DND-41 (cell line): ENCODE results near the gene GPA33.

Source experiments
- ATAC-seq: fragments of 200-7000 bp; cut with Tn5 transposase; 3 replicates; pipeline ENCODE4 v1.9.1; 2021; ENCODE audit warnings: low read depth; ENCODE audit not compliant: insufficient read depth
- DNase-seq: peaks from one replicate; pipeline ENCODE4 v3.0.0-alpha.2; 2020
- H2AFZ ChIP-seq: 2 replicates; pipeline ENCODE4 v1.6.0; 2012; ENCODE audit warnings: low read depth, low read length
- H3K27ac ChIP-seq: 2 replicates; pipeline ENCODE4 v1.5.1; 2012; ENCODE audit warnings: low read length, inconsistent platforms
- H3K27me3 ChIP-seq: fragments of 200-600 bp; sonication (generic); 2 replicates; pipeline ENCODE4 v1.6.0; 2012; ENCODE audit warnings: low read length, mild to moderate bottlenecking, inconsistent platforms; ENCODE audit not compliant: insufficient read depth, poor library complexity
- H3K36me3 ChIP-seq: 2 replicates; pipeline ENCODE4 v1.5.1; 2012; ENCODE audit warnings: low read length, inconsistent platforms; ENCODE audit not compliant: insufficient read depth
- H3K4me1 ChIP-seq: 2 replicates; pipeline ENCODE4 v1.5.1; 2012; ENCODE audit warnings: mild to moderate bottlenecking, low read length; ENCODE audit not compliant: insufficient read depth
- H3K4me2 ChIP-seq: 2 replicates; pipeline ENCODE4 v1.6.0; 2012; ENCODE audit warnings: mild to moderate bottlenecking, moderate library complexity, low read length, inconsistent platforms; ENCODE audit not compliant: insufficient read depth
- H3K4me3 ChIP-seq, 2 experiments: fragments of 200-600 bp in 1 of 2; shearing (Covaris generic) in 1 of 2; 2 replicates each; pipeline ENCODE4 v1.5.1; 2012 to 2016; ENCODE audit warnings: inconsistent platforms in 2 of 2, low read length in 2 of 2, mild to moderate bottlenecking in 2 of 2, low read depth in 1 of 2, moderate library complexity in 1 of 2
- H3K79me2 ChIP-seq: 2 replicates; pipeline ENCODE4 v1.6.0; 2012; ENCODE audit warnings: low read length, inconsistent platforms; ENCODE audit not compliant: insufficient read depth
- H3K9ac ChIP-seq: 2 replicates; pipeline ENCODE4 v1.6.0; 2012; ENCODE audit warnings: low read depth, mild to moderate bottlenecking, inconsistent platforms, low read length, moderate library complexity
- H3K9me3 ChIP-seq: 2 replicates; pipeline ENCODE4 v1.5.1; 2012; ENCODE audit warnings: low read length, moderate library complexity, mild to moderate bottlenecking, inconsistent platforms; ENCODE audit not compliant: insufficient read depth, severe bottlenecking
- H4K20me1 ChIP-seq: 2 replicates; pipeline ENCODE4 v1.6.0; 2012; ENCODE audit warnings: low read length; ENCODE audit not compliant: insufficient read depth
- CTCF ChIP-seq: IDR thresholded peaks from 2 replicates; pipeline ENCODE4 v1.5.1; 2012; ENCODE audit warnings: borderline replicate concordance, low read length, moderate library complexity, mild to moderate bottlenecking; ENCODE audit not compliant: poor library complexity, severe bottlenecking; ENCODE audit errors: extremely low read depth
- EZH2 ChIP-seq: IDR thresholded peaks from 3 replicates; pipeline ENCODE4 v1.6.1; 2012; ENCODE audit warnings: borderline replicate concordance, low read depth, mild to moderate bottlenecking, moderate library complexity, low read length, inconsistent platforms; ENCODE audit not compliant: severe bottlenecking

The GPA33 gene

GRCh38 chr1:167137332-167137781, 47.2 kb upstream of the GPA33 start:
- Histone ChIP-seq H3K36me3 (no peaks in the 10 kb centered on the region), H3K4me3 (no peak overlapping the region), H3K27ac (no peak overlapping the region), H3K4me1 (peaks cover 6% of the 10 kb centered on the region), H3K27me3 (no peaks in the 10 kb centered on the region), H3K9me3 (no peaks in the 10 kb centered on the region), H3K79me2 (no peaks in the 10 kb centered on the region), H4K20me1 (no peaks in the 10 kb centered on the region), H3K9ac (no peak overlapping the region), H3K4me2 (no peak overlapping the region), H2AFZ (no peak overlapping the region)
- ATAC-seq, result no peak
- TF ChIP-seq CTCF (no peak), EZH2 (no peak)
- DNase-seq, result no peak

GRCh38 chr1:167136806-167137205, 46.6 kb upstream of the GPA33 start:
- H3K4me1 ChIP-seq, result peaks cover 6% of the 10 kb centered on the region
- no peak overlapping the region for H3K9ac ChIP-seq

GRCh38 chr1:167136191-167136614, 46.0 kb upstream of the GPA33 start:
- Histone ChIP-seq H3K27me3 (no peaks in the 10 kb centered on the region), H2AFZ (peak overlapping the region; percentile 59; the same call in 1 of the 2 replicates), H4K20me1 (no peaks in the 10 kb centered on the region)

More at GRCh38 chr1:167136806-167137205, 46.6 kb upstream of the GPA33 start:
- Histone ChIP-seq H2AFZ (no peak overlapping the region), H4K20me1 (no peaks in the 10 kb centered on the region), H3K9me3 (no peaks in the 10 kb centered on the region), H3K4me2 (no peak overlapping the region), H3K27me3 (no peaks in the 10 kb centered on the region), H3K4me3 (no peak overlapping the region), H3K27ac (no peak overlapping the region), H3K36me3 (no peaks in the 10 kb centered on the region), H3K79me2 (no peaks in the 10 kb centered on the region)
- TF ChIP-seq EZH2, result no peak
- no peak for TF ChIP-seq CTCF
- DNase-seq (no peak), ATAC-seq (no peak)

More at GRCh38 chr1:167136191-167136614, 46.0 kb upstream of the GPA33 start:
- ATAC-seq (peak; percentile 31; the same call in 1 of the 3 replicates), DNase-seq (no peak)
- Histone ChIP-seq H3K9ac (no peak overlapping the region), H3K4me3 (no peak overlapping the region), H3K4me1 (peaks cover 6% of the 10 kb centered on the region), H3K36me3 (no peaks in the 10 kb centered on the region), H3K27ac (no peak overlapping the region), H3K9me3 (no peaks in the 10 kb centered on the region), H3K4me2 (no peak overlapping the region), H3K79me2 (no peaks in the 10 kb centered on the region)
- no peak for TF ChIP-seq CTCF
